Lower leg skin (tissue), 3 donors: ENCODE data around the gene ZSWIM9.
"Not testable (repeated sequence)": the region's sequence is repeated elsewhere in the genome, so short reads cannot be mapped to it uniquely, and the experiment has no call there.

Experiments
- POLR2A ChIP-seq, 2 donors: fragments of 450-650 bp; IDR thresholded peaks; one replicate each; pipeline ENCODE4 v1.6.1; 2016 to 2017; ENCODE audit warnings: antibody characterized with exemption in 2 of 2, mild to moderate bottlenecking in 1 of 2, moderate library complexity in 1 of 2
- TF ChIP-seq, protein P1 (sequence below), 3 donors: fragments of 450-650 bp; IDR thresholded peaks; one replicate each; pipeline ENCODE4 v1.5.1; 2016; ENCODE audit warnings: antibody characterized with exemption in 3 of 3, mild to moderate bottlenecking in 3 of 3, moderate library complexity in 2 of 3

DNA sequence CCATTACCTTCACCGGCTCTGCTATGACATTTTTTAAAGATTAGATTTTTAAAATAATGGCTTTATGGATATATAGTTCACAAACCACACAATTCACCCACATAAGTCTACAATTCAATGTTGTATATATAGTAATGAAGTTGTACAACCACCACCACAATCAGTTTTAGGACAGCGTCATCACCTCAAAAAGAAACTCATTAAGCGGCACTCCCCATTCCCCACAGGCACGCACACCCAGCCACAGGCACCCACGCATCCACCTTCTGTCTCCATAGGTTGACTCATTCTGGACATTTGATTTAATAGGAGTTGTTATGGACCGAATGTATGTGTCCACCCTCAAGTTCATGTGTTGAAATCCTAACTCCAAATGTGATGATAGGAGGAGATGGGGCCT is 71.3 kb downstream of the ZSWIM9 start:
- not testable (repeated sequence) for TF ChIP-seq POLR2A (IDR thresholded peaks at IDR 0.05)
- TF ChIP-seq, protein P1, sequence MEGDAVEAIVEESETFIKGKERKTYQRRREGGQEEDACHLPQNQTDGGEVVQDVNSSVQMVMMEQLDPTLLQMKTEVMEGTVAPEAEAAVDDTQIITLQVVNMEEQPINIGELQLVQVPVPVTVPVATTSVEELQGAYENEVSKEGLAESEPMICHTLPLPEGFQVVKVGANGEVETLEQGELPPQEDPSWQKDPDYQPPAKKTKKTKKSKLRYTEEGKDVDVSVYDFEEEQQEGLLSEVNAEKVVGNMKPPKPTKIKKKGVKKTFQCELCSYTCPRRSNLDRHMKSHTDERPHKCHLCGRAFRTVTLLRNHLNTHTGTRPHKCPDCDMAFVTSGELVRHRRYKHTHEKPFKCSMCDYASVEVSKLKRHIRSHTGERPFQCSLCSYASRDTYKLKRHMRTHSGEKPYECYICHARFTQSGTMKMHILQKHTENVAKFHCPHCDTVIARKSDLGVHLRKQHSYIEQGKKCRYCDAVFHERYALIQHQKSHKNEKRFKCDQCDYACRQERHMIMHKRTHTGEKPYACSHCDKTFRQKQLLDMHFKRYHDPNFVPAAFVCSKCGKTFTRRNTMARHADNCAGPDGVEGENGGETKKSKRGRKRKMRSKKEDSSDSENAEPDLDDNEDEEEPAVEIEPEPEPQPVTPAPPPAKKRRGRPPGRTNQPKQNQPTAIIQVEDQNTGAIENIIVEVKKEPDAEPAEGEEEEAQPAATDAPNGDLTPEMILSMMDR (IDR thresholded peaks at IDR 0.05), result not testable (repeated sequence)
